ENCODE measurements around the gene OR1C1.

DNA sequence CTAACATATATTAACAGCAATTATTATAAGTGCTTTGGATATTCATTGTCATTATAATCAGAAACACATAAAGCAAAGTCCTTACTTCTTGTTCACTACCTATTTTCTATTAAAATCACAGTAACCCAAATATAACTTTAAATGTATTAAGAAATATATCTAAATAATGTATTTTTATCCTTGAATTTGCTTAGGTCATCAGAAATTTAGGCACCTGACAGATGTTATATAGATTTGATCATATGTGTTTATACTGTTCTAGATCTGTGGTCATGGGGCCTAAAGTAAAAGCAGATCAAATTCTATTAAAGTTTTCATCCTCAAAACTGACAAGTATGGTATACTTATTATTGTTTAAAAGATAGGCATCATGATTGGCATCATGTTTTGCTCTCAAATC is 9.2 kb upstream of the OR1C1 start:
- TF ChIP-seq CTCF (IDR thresholded peaks at IDR 0.05), result no peak
- no peak for TF ChIP-seq KDM1A (IDR thresholded peaks at IDR 0.05; ENCODE audit: low read depth)
- TF ChIP-seq EHMT2 (IDR thresholded peaks at IDR 0.05; ENCODE audit: low read depth), result no peak
- no peak for TF ChIP-seq RAD21 (conservative IDR thresholded peaks at IDR 0.05 in 1 of 2, IDR thresholded peaks at IDR 0.05 in 1 of 2)
- TF ChIP-seq CEBPB (IDR thresholded peaks at IDR 0.05), result no peak
- TF ChIP-seq POLR2A (IDR thresholded peaks at IDR 0.05; ENCODE audit: low read length), result no peak
